SIG-M5 treated with dmso at 0.1 percent for 504 hours (cell line): ENCODE results near the gene ZBP1.

ENCODE experiments used
- DNase-seq: peaks from one replicate; lab custom pipeline; 2025; ENCODE audit not compliant: unreplicated experiment; lab: John Stamatoyannopoulos, UW

ZBP1 gene

GRCh38 chr20:57561356-57562279 lies 58.6 kb downstream of the ZBP1 start:
- DNase-seq = no peak

GRCh38 chr20:57560554-57561355 lies 59.5 kb downstream of the ZBP1 start, which contains the start of gene PCK1:
TSS of gene PCK1 (plus strand) at chr20:57561110. CDS start at chr20:57561412, 302 bp downstream.
- DNase-seq = no peak

GRCh38 chr20:57559658-57560553 lies 60.3 kb downstream of the ZBP1 start:
- no peak for DNase-seq

- no peak for DNase-seq
Observed at GRCh38 chr20:57559289-57559634, 61.0 kb downstream of the ZBP1 start.

- DNase-seq = no peak
Observed at GRCh38 chr20:57558614-57559288, 61.5 kb downstream of the ZBP1 start.

- DNase-seq = no peak
Observed at GRCh38 chr20:57557926-57558613, 62.2 kb downstream of the ZBP1 start.

GRCh38 chr20:57556980-57557274 lies 63.3 kb downstream of the ZBP1 start:
- DNase-seq = no peak

GRCh38 chr20:57555457-57556184 lies 64.6 kb downstream of the ZBP1 start:
- no peak for DNase-seq
